GM23338 (cell line): ENCODE results near the gene NFATC1. TPM values are rescaled to one million over a fixed set of nuclear protein-coding genes. Genes with fewer than 3 reads are reported as not detected.

Experiments
- ATAC-seq: fragments of 200-7000 bp; cut with Tn5 transposase; 3 replicates; pipeline ENCODE4 v1.9.1; 2020
- DNase-seq: peaks from one replicate; pipeline ENCODE4 v3.0.0-alpha.2; 2015; ENCODE audit warnings: low spot score
- H2AFZ ChIP-seq: fragments of 200-600 bp; sonication (generic); 2 replicates; pipeline ENCODE4 v1.8.0; 2016; ENCODE audit warnings: antibody characterized with exemption, mild to moderate bottlenecking, moderate library complexity
- H3F3A ChIP-seq: fragments of 200-600 bp; sonication (generic); replicated peaks from 2 replicates; pipeline ENCODE4 v1.8.0; 2017; ENCODE audit warnings: antibody characterized with exemption, mixed run types, low read depth
- H3K27ac ChIP-seq: fragments of 200-600 bp; sonication (generic); 2 replicates; pipeline ENCODE4 v1.6.1; 2016; ENCODE audit warnings: low read depth
- H3K27me3 ChIP-seq: fragments of 200-600 bp; sonication (generic); 2 replicates; pipeline ENCODE4 v1.8.0; 2016; ENCODE audit warnings: mild to moderate bottlenecking, mixed run types, moderate library complexity; ENCODE audit not compliant: insufficient read depth
- H3K36me3 ChIP-seq: fragments of 200-600 bp; sonication (generic); 2 replicates; pipeline ENCODE4 v1.8.0; 2016; ENCODE audit warnings: mild to moderate bottlenecking; ENCODE audit not compliant: insufficient read depth
- H3K4me1 ChIP-seq: fragments of 200-600 bp; sonication (generic); 2 replicates; pipeline ENCODE4 v1.8.0; 2016; ENCODE audit warnings: mild to moderate bottlenecking, moderate library complexity; ENCODE audit not compliant: insufficient read depth
- H3K4me2 ChIP-seq: fragments of 200-600 bp; sonication (generic); 2 replicates; pipeline ENCODE4 v1.7.1; 2017; ENCODE audit warnings: mixed run types
- H3K4me3 ChIP-seq: fragments of 200-600 bp; sonication (generic); 2 replicates; pipeline ENCODE4 v1.6.1; 2016; ENCODE audit warnings: mixed run types
- H3K79me2 ChIP-seq: fragments of 200-600 bp; sonication (generic); replicated peaks from 2 replicates; pipeline ENCODE4 v1.8.0; 2017; ENCODE audit warnings: mild to moderate bottlenecking; ENCODE audit not compliant: insufficient read depth
- H3K9me2 ChIP-seq: fragments of 200-600 bp; sonication (generic); 2 replicates; pipeline ENCODE4 v1.8.0; 2017; ENCODE audit not compliant: insufficient read depth
- H4K20me1 ChIP-seq: fragments of 200-600 bp; sonication (generic); replicated peaks from 2 replicates; pipeline ENCODE4 v1.8.0; 2017; ENCODE audit warnings: mild to moderate bottlenecking; ENCODE audit not compliant: insufficient read depth
- H3K27ac Mint-ChIP-seq: 2 replicates; pipeline ENCODE4 v1.8.0; 2020; ENCODE audit warnings: inconsistent platforms, mild to moderate bottlenecking, moderate library complexity, mixed read lengths
- H3K27me3 Mint-ChIP-seq: 3 replicates; pipeline ENCODE4 v1.8.0; 2022; ENCODE audit warnings: low read depth, mild to moderate bottlenecking, moderate library complexity, mixed read lengths, inconsistent platforms; ENCODE audit not compliant: insufficient read depth, poor library complexity
- H3K36me3 Mint-ChIP-seq: 3 replicates; pipeline ENCODE4 v1.8.0; 2021; ENCODE audit warnings: low read depth, mild to moderate bottlenecking, inconsistent platforms, moderate library complexity, mixed read lengths
- H3K4me1 Mint-ChIP-seq: 3 replicates; pipeline ENCODE4 v1.8.0; 2020; ENCODE audit warnings: mild to moderate bottlenecking, inconsistent platforms, mixed read lengths
- H3K4me3 Mint-ChIP-seq: 3 replicates; pipeline ENCODE4 v1.8.0; 2021; ENCODE audit warnings: moderate library complexity, mild to moderate bottlenecking, inconsistent platforms, mixed read lengths
- H3K9me3 Mint-ChIP-seq: 3 replicates; pipeline ENCODE4 v1.8.0; 2020; ENCODE audit warnings: moderate library complexity, mild to moderate bottlenecking, inconsistent platforms, mixed read lengths
- CREB1 ChIP-seq: fragments of 250-450 bp; sonication (Bioruptor Pico); IDR thresholded peaks from 2 replicates; pipeline ENCODE4 v1.5.0; 2020; ENCODE audit warnings: low read depth, mild to moderate bottlenecking, moderate library complexity
- EZH2 ChIP-seq: fragments of 200-600 bp; sonication (generic); IDR thresholded peaks from one replicate; pipeline ENCODE4 v1.8.0; 2017; ENCODE audit warnings: antibody characterized with exemption, mild to moderate bottlenecking, low read depth; ENCODE audit not compliant: unreplicated experiment
- EZH2phosphoT487 ChIP-seq: fragments of 200-600 bp; sonication (generic); IDR thresholded peaks from one replicate; pipeline ENCODE4 v1.8.1; 2018; ENCODE audit warnings: antibody characterized with exemption; ENCODE audit not compliant: unreplicated experiment
- STAT1 ChIP-seq: IDR thresholded peaks from one replicate; pipeline ENCODE4 v1.6.1; 2016; ENCODE audit warnings: antibody characterized with exemption; ENCODE audit not compliant: unreplicated experiment
- ZNF114 ChIP-seq: fragments of 250-450 bp; sonication (Bioruptor Pico); IDR thresholded peaks from 2 replicates; pipeline ENCODE4 v1.5.0; 2020; ENCODE audit warnings: mild to moderate bottlenecking, moderate library complexity
- polyA plus RNA-seq: library from polyadenylated mRNA; unstranded; fragments of >200 nt; fragmentation: Nextera tagmentation; extraction: Ambion mirVana; gene quantifications from 2 replicates; pipeline ENCODE4 v1.2.1, GENCODE V29; 2016
- total RNA-seq: library from RNA; depleted of rRNA; stranded (reverse); fragments of >200 nt; shearing (Covaris generic); gene quantifications from 2 replicates; pipeline ENCODE4 v1.2.3, GENCODE V29; 2014
- TF ChIP-seq, protein P1 (sequence below): IDR thresholded peaks from one replicate; pipeline ENCODE4 v1.6.1; 2018; ENCODE audit warnings: antibody characterized with exemption; ENCODE audit not compliant: unreplicated experiment
- TF ChIP-seq, protein P2 (sequence below): IDR thresholded peaks from 2 replicates; pipeline ENCODE4 v1.6.1; 2016; ENCODE audit warnings: antibody characterized with exemption
- TF ChIP-seq, protein P3 (sequence below): fragments of 250-450 bp; sonication (Bioruptor Pico); IDR thresholded peaks from 2 replicates; pipeline ENCODE4 v1.5.0; 2020; ENCODE audit warnings: mild to moderate bottlenecking, moderate library complexity

The NFATC1 gene
- total and polyA plus RNA-seq, 2 experiments from 2014 or later, result 3.9 to 6.4 TPM

DNA sequence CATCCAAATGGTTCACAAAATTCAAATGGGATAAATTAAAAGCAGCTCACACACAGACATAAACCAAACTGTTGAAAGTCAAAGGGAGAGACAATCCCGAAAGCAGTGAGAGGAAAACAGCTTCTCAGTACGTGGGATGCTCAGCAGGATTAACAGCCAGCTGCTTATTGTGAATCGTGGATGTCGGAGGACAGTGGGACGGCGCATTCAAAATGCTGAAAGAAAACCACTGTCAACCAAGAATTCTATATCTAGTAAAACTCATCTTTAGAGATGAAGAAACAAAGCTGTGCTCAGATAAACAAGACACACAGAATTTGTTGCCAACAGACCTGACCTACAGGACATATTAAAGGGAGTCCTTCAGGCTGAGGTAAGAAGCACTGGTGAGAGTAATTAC is 102.9 kb downstream of the NFATC1 start:
- no peak for TF ChIP-seq STAT1
- TF ChIP-seq, protein P1, sequence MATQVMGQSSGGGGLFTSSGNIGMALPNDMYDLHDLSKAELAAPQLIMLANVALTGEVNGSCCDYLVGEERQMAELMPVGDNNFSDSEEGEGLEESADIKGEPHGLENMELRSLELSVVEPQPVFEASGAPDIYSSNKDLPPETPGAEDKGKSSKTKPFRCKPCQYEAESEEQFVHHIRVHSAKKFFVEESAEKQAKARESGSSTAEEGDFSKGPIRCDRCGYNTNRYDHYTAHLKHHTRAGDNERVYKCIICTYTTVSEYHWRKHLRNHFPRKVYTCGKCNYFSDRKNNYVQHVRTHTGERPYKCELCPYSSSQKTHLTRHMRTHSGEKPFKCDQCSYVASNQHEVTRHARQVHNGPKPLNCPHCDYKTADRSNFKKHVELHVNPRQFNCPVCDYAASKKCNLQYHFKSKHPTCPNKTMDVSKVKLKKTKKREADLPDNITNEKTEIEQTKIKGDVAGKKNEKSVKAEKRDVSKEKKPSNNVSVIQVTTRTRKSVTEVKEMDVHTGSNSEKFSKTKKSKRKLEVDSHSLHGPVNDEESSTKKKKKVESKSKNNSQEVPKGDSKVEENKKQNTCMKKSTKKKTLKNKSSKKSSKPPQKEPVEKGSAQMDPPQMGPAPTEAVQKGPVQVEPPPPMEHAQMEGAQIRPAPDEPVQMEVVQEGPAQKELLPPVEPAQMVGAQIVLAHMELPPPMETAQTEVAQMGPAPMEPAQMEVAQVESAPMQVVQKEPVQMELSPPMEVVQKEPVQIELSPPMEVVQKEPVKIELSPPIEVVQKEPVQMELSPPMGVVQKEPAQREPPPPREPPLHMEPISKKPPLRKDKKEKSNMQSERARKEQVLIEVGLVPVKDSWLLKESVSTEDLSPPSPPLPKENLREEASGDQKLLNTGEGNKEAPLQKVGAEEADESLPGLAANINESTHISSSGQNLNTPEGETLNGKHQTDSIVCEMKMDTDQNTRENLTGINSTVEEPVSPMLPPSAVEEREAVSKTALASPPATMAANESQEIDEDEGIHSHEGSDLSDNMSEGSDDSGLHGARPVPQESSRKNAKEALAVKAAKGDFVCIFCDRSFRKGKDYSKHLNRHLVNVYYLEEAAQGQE, result no peak
- TF ChIP-seq, protein P2, sequence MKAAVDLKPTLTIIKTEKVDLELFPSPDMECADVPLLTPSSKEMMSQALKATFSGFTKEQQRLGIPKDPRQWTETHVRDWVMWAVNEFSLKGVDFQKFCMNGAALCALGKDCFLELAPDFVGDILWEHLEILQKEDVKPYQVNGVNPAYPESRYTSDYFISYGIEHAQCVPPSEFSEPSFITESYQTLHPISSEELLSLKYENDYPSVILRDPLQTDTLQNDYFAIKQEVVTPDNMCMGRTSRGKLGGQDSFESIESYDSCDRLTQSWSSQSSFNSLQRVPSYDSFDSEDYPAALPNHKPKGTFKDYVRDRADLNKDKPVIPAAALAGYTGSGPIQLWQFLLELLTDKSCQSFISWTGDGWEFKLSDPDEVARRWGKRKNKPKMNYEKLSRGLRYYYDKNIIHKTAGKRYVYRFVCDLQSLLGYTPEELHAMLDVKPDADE, result no peak
- no peak for TF ChIP-seq ZNF114 (CRISPR knock-in tag)
- TF ChIP-seq, protein P3, sequence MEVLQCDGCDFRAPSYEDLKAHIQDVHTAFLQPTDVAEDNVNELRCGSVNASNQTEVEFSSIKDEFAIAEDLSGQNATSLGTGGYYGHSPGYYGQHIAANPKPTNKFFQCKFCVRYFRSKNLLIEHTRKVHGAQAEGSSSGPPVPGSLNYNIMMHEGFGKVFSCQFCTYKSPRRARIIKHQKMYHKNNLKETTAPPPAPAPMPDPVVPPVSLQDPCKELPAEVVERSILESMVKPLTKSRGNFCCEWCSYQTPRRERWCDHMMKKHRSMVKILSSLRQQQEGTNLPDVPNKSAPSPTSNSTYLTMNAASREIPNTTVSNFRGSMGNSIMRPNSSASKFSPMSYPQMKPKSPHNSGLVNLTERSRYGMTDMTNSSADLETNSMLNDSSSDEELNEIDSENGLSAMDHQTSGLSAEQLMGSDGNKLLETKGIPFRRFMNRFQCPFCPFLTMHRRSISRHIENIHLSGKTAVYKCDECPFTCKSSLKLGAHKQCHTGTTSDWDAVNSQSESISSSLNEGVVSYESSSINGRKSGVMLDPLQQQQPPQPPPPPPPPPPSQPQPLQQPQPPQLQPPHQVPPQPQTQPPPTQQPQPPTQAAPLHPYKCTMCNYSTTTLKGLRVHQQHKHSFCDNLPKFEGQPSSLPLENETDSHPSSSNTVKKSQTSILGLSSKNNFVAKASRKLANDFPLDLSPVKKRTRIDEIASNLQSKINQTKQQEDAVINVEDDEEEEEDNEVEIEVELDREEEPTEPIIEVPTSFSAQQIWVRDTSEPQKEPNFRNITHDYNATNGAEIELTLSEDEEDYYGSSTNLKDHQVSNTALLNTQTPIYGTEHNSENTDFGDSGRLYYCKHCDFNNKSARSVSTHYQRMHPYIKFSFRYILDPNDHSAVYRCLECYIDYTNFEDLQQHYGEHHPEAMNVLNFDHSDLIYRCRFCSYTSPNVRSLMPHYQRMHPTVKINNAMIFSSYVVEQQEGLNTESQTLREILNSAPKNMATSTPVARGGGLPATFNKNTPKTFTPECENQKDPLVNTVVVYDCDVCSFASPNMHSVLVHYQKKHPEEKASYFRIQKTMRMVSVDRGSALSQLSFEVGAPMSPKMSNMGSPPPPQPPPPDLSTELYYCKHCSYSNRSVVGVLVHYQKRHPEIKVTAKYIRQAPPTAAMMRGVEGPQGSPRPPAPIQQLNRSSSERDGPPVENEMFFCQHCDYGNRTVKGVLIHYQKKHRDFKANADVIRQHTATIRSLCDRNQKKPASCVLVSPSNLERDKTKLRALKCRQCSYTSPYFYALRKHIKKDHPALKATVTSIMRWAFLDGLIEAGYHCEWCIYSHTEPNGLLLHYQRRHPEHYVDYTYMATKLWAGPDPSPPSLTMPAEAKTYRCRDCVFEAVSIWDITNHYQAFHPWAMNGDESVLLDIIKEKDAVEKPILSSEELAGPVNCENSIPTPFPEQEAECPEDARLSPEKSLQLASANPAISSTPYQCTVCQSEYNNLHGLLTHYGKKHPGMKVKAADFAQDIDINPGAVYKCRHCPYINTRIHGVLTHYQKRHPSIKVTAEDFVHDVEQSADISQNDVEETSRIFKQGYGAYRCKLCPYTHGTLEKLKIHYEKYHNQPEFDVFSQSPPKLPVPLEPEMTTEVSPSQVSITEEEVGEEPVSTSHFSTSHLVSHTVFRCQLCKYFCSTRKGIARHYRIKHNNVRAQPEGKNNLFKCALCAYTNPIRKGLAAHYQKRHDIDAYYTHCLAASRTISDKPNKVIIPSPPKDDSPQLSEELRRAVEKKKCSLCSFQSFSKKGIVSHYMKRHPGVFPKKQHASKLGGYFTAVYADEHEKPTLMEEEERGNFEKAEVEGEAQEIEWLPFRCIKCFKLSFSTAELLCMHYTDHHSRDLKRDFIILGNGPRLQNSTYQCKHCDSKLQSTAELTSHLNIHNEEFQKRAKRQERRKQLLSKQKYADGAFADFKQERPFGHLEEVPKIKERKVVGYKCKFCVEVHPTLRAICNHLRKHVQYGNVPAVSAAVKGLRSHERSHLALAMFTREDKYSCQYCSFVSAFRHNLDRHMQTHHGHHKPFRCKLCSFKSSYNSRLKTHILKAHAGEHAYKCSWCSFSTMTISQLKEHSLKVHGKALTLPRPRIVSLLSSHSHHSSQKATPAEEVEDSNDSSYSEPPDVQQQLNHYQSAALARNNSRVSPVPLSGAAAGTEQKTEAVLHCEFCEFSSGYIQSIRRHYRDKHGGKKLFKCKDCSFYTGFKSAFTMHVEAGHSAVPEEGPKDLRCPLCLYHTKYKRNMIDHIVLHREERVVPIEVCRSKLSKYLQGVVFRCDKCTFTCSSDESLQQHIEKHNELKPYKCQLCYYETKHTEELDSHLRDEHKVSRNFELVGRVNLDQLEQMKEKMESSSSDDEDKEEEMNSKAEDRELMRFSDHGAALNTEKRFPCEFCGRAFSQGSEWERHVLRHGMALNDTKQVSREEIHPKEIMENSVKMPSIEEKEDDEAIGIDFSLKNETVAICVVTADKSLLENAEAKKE, result no peak
- no peak for TF ChIP-seq EZH2
- TF ChIP-seq CREB1 (CRISPR knock-in tag), result no peak
- TF ChIP-seq EZH2phosphoT487, result no peak
- Histone ChIP-seq H3K4me2 (no peak overlapping the region), H3F3A (no peaks in the 10 kb centered on the region), H3K36me3 (0 out of 2 replicates have a peak, but pooled peaks cover 6% of the 10 kb centered on the region), H3K9me2 (0 out of 2 replicates have a peak, but pooled peaks cover 3% of the 10 kb centered on the region), H3K4me1 (no peaks in the 10 kb centered on the region), H3K27ac (no peak overlapping the region), H3K79me2 (no peaks in the 10 kb centered on the region), H3K27me3 (no peaks in the 10 kb centered on the region), H4K20me1 (no peaks in the 10 kb centered on the region), H2AFZ (no peak overlapping the region), H3K4me3 (no peak overlapping the region)
- Mint-ChIP-seq H3K27ac (no peak overlapping the region), H3K27me3 (peaks cover 16% of the 10 kb centered on the region), H3K4me1 (no peaks in the 10 kb centered on the region), H3K9me3 (peaks cover 29% of the 10 kb centered on the region), H3K36me3 (peaks cover 2% of the 10 kb centered on the region; the same call in 2 of the 3 replicates), H3K4me3 (no peak overlapping the region)
- DNase-seq (no peak), ATAC-seq (no peak)
